ENCODE data around the gene PDXP. TPM values are rescaled to one million over a fixed set of nuclear protein-coding genes. Genes with fewer than 3 reads are reported as not detected.

PDXP gene
- total and polyA plus RNA-seq, 2 of the 4 experiments (the other 2 are of a cell fraction): 5.4 to 24.1 TPM

GRCh38 chr22:37661160-37661924 lies 2.8 kb downstream of the PDXP start:
- CTCF ChIA-PET: interaction anchor here (1.0 to 2.5 kb wide), 5 partner anchors 18 to 115 kb away, joined by 4 to 15 read pairs (median 5); no protein-coding TSS in a partner anchor
- peak overlapping the region; percentile 74 for H2AFZ ChIP-seq (replicated peaks; ENCODE audit: low read length, poor library complexity)
- peak; percentile 28 for ATAC-seq (ENCODE audit: low read depth)
- peak; percentile 69 for TF ChIP-seq RAD21 (IDR thresholded peaks at IDR 0.05; ENCODE audit: low read length)
- no peak for TF ChIP-seq RCOR1 (IDR thresholded peaks at IDR 0.05; ENCODE audit: insufficient replicate concordance, low read length)
- no peak for TF ChIP-seq POLR2A (IDR thresholded peaks at IDR 0.05; ENCODE audit: low read depth, low read length)
- TF ChIP-seq CEBPB (IDR thresholded peaks at IDR 0.05; ENCODE audit: low read depth, low read length): no peak
- TF ChIP-seq NFE2L2 (IDR thresholded peaks at IDR 0.05; ENCODE audit: low read depth, low read length): no peak
- no peak for TF ChIP-seq USF2 (IDR thresholded peaks at IDR 0.05; ENCODE audit: low read depth, low read length)
- no peak for TF ChIP-seq MAFK (IDR thresholded peaks at IDR 0.05; ENCODE audit: low read depth, low read length)
- no peak for TF ChIP-seq RFX5 (IDR thresholded peaks at IDR 0.05; ENCODE audit: low read depth, low read length)
- 0 out of 2 replicates have a peak, but pooled peaks have one; percentile 8 for TF ChIP-seq FOS (IDR thresholded peaks at IDR 0.05; ENCODE audit: low read depth, low read length)
- peak; percentile 63 for TF ChIP-seq CTCF (conservative IDR thresholded peaks at IDR 0.05; ENCODE audit: low read depth, low read length)
- no peak for TF ChIP-seq BHLHE40 (IDR thresholded peaks at IDR 0.05; ENCODE audit: low read depth, low read length)
- TF ChIP-seq CHD1 (IDR thresholded peaks at IDR 0.05; ENCODE audit: low read depth, low read length): no peak
- no peak for TF ChIP-seq ELK1 (IDR thresholded peaks at IDR 0.05; ENCODE audit: borderline replicate concordance, low read depth, low read length)

More at GRCh38 chr22:37661160-37661924, 2.8 kb downstream of the PDXP start:
- H2BK15ac ChIP-seq (ENCODE audit: low read depth, low read length): peak overlapping the region; percentile 81; the same call in 1 of the 3 replicates
- dilution Hi-C loops (cut with HindIII; ENCODE audit: low sequenced_read_pairs, unreplicated experiment): no loop called here
- H3K9me1 ChIP-seq (ENCODE audit: insufficient read depth, low read length): peaks cover 11% of the 10 kb centered on the region
- no TSS peak for BruUV-seq (replicated peaks)
- H4K8ac ChIP-seq (ENCODE audit: low read depth in 2 of 2, low read length in 2 of 2): peak overlapping the region in 1 of 2 experiments; percentile 71; a peak in 2 of 4 replicates
- in situ Hi-C loops (cut with MboI; ENCODE audit: low sequenced_read_pairs): no loop called here
- H3K27me3 ChIP-seq (ENCODE audit: control insufficient read depth, insufficient read depth, low read length): no peaks in the 10 kb centered on the region
- H2BK120ac ChIP-seq (ENCODE audit: low read depth, low read length): peak overlapping the region; percentile 23; the same call in 1 of the 2 replicates
- intact Hi-C loops (cut with micrococcal nuclease): loop anchor here (1.0 kb wide), 2 partner anchors 20 to 130 kb away; no protein-coding TSS in a partner anchor
- peaks cover 32 to 70% of the 10 kb centered on the region in 2 experiments; a peak in 3 of 4 replicates for H3K79me1 ChIP-seq (ENCODE audit: low read depth in 1 of 2, low read length in 2 of 2)
- H3K27ac ChIP-seq (ENCODE audit: insufficient read depth, low read length): peak overlapping the region; percentile 74
- peak overlapping the region; percentile 76 for H2BK5ac ChIP-seq (ENCODE audit: low read depth, low read length, poor library complexity, severe bottlenecking)
- H3K9me3 ChIP-seq (ENCODE audit: control insufficient read depth, insufficient read depth, low read length): no peaks in the 10 kb centered on the region
- WGBS, 2 experiments (ENCODE audit: extremely low coverage in 2 of 2, insufficient read length in 1 of 2): 9% methylated on average over 5 of the region's 12 CpGs; no CpG with 5 or more reads in 1 of the 2 experiments
- peak overlapping the region; percentile 26; the same call in 1 of the 2 replicates for H3K9ac ChIP-seq (ENCODE audit: low read depth, low read length)
- H3K56ac ChIP-seq (ENCODE audit: extremely low read depth, insufficient read depth, low read length): peak overlapping the region; percentile 42; the same call in 1 of the 2 replicates
- POLR2A ChIA-PET (ENCODE audit: unreplicated experiment): interaction anchor here (0.7 to 1.3 kb wide), 3 partner anchors 13 to 17 kb away, joined by 7 to 17 read pairs (median 12); partner anchors contain the start of gene LGALS1
- H2AK5ac ChIP-seq (ENCODE audit: low read depth, low read length): peak overlapping the region; percentile 84
- H2BK20ac ChIP-seq (ENCODE audit: low read depth, low read length): peak overlapping the region; percentile 29; the same call in 1 of the 2 replicates
- H4K5ac ChIP-seq (ENCODE audit: low read depth, low read length): 0 out of 2 replicates have a peak overlapping the region, but pooled peaks have one; percentile 5
- H4K91ac ChIP-seq (ENCODE audit: insufficient read depth, low read depth, low read length): peak overlapping the region; percentile 19; the same call in 1 of the 2 replicates
- H3K4ac ChIP-seq (ENCODE audit: low read depth, low read length): peak overlapping the region; percentile 61
- H3K14ac ChIP-seq (replicated peaks; ENCODE audit: low read depth, low read length): peak overlapping the region; percentile 39
- H3K18ac ChIP-seq (ENCODE audit: low read depth, low read length): peak overlapping the region; percentile 58; the same call in 1 of the 2 replicates
- peak overlapping the region; percentile 68 for H3K4me2 ChIP-seq (ENCODE audit: low read depth, low read length)
- peaks cover 25% of the 10 kb centered on the region for H3K4me1 ChIP-seq (ENCODE audit: control insufficient read depth, insufficient read depth, low read length)
- H3K4me3 ChIP-seq (ENCODE audit: insufficient read depth, low read depth, low read length): no peak overlapping the region
- peak overlapping the region; percentile 66; the same call in 1 of the 2 replicates for H3K23ac ChIP-seq (ENCODE audit: low read depth, low read length)
- peaks cover 8% of the 10 kb centered on the region for H3K36me3 ChIP-seq (ENCODE audit: control insufficient read depth, insufficient read depth, low read length)
- peaks cover 31% of the 10 kb centered on the region for H4K20me1 ChIP-seq (ENCODE audit: insufficient read depth, low read length)
- DNase-seq: peak; percentile 82
- H2AK9ac ChIP-seq (replicated peaks; ENCODE audit: low read depth, low read length, poor library complexity): peak overlapping the region; percentile 63
